Activated T-cell treated with anti-CD3 and anti-CD28 coated beads, Interleukin-2, amount 50 U/mL, for 48 hours (primary cell): ENCODE measurements around the gene UGP2.
"Not testable (repeated sequence)": the region's sequence is repeated elsewhere in the genome, so short reads cannot be mapped to it uniquely, and the experiment has no call there.

Experiments
- DNase-seq, 2 experiments: peaks; one replicate each; pipeline ENCODE4 v3.0.0-alpha.2; 2020

UGP2 gene

DNA sequence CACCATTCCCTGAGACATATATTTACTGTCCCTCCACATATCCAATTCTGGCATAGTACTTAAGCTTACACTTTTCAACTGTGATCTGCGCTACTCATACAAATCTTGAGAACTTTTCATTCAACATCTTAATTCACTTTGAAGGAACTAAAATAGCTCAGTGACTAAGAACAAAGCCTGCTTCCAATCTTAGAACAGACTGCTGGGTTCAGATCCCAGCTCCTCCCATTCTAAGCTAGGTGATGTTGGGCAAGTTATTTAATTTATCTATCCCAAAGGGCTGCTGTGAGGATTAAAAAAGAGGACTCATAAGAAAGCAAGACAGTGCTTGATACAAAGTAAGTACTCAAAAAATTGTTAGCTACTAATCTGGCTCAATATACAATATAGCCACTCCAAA lies 57.9 kb downstream of the UGP2 start:
- no peak for DNase-seq

DNA sequence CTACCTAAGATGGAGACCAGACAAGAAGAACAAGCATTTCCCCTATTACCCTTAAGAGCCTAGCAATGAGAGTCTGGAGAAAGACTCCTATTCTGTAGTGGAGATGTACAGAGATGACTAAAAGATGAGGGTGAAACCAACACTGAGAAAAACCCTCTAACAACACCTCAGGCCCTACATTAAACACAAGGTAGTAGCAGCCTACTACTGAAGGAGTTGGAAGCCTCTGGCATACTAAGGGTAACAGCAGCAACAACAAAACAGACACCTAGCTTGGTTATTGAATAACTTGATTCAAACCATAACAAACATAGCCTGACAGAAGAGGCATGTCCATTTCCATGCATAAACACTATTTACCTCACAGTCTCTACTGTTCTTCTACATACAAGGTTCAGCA lies 60.5 kb downstream of the UGP2 start:
- DNase-seq: no peak

DNA sequence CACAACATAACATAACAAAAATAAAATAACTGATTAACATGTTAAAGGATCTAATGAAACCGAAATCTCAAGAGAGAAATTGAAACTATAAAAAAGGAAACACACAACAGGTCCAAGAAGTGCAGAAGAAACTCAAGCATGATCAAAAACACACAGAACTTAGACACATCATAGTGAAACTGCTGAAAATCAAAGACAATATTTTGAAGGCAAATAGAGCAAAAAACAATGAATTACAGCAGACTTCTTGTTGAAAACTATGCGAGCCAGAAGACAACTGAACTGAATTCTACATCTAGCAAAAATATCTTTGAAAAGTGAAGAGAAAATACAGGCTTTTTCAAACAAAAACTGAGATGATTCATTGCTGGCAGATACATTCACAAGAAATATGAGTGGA lies 61.3 kb downstream of the UGP2 start:
- no peak for DNase-seq

DNA sequence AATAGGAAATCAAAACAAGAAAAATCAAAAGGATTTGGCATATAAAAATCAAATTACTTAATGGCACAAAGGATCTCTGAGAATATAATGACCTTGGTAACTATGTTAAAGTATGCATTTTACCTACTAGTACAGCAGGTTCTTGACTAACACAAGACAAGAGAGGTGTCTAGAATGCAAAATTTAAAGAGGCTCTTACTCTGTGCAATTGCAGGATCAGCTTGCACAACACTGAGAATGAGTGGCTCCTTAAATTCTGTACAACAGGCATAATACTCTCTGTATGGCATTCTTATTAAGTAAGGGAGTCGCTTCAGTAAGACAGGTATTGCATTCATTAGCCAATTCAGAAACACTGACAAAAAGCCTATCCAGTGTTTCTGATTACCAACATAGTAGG lies 72.6 kb downstream of the UGP2 start:
- DNase-seq: no peak

DNA sequence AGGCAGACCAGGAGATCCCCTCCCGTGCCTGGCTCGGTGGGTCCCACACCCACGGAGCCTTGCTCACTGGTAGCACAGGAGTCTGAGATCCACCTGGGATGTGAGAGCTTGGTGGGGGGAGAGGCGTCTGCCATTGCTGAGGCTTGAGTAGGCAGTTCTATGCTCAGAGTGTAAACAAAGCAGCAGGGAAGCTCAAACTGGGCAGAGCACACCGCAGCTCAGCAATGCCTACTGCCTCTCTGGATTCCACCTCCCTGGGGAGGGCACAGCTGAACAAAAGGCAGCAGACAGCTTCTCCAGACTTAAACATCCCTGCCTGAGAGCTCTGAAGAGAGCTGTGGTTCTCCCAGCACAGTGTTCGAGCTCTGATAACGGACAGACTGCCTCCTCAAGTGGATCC lies 85.1 kb downstream of the UGP2 start:
- DNase-seq: no peak

DNA sequence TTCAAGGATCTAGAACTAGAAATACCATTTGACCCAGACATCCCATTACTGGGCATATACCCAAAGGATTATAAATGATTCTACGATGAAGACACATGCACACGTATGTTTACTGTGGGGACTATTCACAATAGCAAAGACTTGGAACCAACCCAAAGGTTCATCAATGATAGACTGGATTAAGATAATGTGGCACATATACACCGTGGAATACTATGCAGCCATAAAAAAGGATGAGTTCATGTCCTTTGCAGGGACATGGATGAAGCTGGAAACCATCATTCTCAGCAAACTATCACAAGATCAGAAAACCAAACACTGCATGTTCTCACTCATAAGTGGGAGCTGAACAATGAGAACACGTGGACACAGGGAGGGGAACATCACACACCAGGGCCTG lies 90.4 kb downstream of the UGP2 start:
- DNase-seq: not testable (repeated sequence)
